Activated CD4-positive, alpha-beta T cell treated with anti-CD3 and anti-CD28 coated beads for 24 hours (primary cell): Measurements from ENCODE around the gene SYF2.
"Not testable (repeated sequence)": the region's sequence is repeated elsewhere in the genome, so short reads cannot be mapped to it uniquely, and the experiment has no call there.

ENCODE experiments used
- DNase-seq, 2 donors: peaks; one replicate each; pipeline ENCODE4 v3.0.0-alpha.2; 2020; ENCODE audit warnings: low read depth in 2 of 2

SYF2 gene

DNA sequence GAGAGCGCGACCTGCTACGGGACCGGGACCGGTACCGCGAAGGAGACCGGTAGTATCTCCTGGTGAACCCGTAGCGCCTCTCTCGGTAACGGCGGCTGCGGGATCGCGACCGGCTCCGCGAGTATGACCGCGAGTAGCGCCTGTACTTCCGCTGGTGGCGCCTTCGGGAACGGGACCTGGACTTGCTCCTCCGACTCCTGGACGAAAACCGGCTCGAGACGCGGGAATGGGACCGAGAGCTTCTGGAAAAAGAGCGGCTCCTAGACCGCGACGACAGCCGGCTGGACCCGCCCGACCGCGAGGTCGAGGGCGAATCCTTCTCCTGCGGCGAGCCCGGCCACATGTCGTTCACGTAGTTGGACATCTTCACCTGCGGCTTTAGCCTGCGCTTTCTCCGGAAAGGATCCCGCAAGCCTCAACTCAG lies 14.3 kb upstream of the SYF2 start:
- no peak for DNase-seq

DNA sequence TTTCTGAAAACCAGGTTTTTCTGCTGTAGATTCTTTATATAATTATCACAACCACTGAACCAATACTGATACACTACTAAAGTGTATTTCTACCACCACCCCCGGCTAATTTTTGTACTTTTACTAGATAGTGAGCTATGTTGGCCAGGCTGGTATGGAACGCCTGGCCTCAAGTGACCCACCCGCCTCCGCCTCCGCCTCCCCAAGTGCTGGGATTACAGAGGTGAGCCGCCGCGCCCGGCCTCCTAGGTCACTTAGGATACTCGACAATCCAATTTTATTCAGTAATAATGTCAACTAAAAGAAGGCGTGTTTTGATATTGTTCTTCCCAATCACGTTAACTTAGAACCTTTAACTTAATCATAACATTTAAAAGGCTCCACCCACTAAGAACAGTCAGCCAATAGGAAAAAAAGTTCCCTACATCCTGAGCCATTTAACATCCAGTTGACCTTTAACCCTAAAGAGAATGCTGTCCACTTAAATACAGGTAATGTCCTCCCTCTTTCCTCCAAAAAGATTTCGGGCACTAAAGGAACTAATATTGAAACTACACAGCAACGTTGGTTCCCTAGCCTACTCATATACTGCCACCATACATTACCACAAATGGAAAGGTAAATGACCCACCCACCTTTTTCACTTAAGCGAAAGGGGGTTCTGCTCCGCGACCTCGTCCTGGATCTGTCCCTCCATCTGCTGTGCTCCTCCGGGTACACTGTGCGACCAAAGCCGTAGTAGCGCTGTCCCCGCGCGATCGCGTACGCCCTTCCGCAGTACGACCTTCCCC lies 13.7 kb upstream of the SYF2 start:
- DNase-seq: no peak

DNA sequence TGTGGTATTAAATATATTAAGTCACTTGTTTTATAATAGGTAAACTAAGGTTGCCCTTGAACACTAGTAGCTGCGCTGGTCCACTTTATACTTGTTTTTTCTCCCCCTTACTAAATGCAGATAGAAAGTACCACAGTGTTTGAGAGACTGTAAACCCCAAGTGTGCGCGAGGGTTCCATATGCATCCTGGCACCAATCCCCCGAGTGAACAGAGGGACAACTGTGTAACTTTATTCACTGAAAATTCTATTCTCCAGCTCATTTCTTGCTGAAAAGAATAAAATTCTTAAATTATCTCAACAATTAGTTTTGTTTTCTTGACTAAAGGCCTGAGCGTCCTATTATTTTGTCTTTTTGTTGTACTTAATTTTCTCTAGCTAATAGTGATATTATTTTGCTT lies 13.1 kb upstream of the SYF2 start:
- DNase-seq: no peak

DNA sequence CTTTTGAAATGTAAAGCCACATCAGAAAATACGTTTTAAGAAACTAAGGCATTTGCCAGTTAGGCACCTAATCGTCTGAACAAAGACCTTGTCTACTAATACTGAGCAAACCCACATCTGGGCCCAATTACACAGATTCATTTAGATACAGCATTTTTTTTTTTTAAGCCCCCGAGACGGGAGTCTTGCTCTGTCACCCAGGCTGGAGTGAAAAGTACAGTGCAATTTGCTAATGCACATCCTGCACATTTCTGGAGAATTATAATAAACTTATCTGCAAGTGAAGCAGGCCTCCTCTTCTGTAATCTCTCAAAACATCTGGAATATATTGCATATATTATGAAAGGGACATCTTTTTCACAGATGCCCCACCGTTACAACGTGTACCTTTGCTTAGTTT lies 11.6 kb upstream of the SYF2 start:
- DNase-seq: no peak

DNA sequence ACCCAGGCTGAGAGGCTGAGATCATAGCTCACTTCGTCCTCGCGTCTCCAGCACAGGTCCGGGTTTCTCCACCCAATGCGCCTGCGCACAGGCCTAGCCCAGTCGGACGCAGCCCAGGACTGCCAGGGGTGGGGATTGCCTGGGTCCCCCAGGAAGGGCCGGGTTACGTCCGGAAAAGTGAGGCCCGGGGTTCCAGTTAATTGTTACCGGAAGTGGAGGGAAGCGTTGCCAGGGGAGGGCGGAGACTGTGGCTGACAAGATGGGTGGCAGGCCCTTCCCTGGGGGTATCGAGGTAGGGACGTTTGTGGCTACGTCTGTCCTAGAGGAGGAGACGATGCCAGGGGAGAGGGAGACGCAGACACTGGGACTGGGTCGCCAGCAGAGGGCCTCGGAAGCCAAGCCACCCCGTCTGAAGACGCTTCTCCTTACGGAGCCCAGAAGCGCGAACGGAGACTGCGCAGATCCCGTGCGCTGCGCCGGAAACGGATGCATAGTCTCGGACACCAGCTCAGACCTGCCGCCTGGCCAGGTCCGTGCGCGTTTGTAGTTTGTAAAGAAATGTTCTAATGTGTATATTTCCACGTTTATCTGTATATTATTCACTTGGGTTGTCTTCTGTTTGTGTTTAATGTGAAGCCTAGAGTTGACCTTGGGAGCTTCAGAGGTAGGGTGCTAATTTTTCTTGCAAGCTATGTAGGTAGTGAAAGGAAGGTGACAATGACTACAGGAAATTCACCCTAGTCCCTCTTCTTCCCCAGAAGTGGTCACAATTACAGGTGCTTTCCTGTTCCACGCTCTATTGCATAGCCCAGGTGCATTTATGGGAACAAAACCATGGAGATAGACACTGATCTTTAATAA lies 7.6 kb upstream of the SYF2 start:
- DNase-seq: peak; percentile 82 to 91

DNA sequence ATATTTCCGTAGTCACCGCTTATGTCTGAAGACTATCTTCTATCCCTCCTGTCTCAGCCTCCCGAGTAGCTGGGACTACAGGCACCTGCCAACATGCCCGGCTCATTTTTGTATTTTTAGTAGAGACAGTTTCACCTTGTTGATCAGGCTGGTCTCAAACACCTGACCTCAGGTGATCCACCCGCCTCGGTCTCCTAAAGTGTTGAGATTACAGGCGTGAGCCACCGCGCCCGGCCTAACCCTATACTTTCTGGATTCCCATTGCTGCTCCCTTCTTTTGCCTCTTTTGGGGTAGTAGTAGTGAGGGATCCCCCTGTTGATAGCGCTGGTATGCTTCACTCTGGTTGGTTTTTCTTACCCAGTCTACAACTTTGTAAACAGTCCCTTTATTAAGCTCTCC lies 5.7 kb upstream of the SYF2 start:
- no peak for DNase-seq

DNA sequence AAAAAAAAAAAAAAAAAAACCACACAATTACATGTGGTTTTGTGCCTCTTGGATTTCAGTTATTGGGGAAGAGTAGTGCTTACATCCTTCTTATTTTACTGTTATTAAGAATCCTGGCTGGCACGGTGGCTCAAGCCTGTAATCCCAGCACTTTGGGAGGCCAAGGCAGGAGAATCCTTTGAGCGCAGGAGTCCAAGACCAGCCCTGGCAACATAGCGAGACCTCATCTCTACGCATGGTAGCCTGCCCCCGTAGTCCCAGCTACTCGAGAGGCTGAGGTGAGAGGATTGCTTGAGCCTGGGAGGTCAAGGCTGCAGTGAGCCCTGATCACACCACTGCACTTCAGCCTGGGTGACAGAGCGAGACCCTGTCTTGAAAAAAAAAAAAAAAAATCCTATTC lies 4.0 kb upstream of the SYF2 start:
- DNase-seq: not testable (repeated sequence)

DNA sequence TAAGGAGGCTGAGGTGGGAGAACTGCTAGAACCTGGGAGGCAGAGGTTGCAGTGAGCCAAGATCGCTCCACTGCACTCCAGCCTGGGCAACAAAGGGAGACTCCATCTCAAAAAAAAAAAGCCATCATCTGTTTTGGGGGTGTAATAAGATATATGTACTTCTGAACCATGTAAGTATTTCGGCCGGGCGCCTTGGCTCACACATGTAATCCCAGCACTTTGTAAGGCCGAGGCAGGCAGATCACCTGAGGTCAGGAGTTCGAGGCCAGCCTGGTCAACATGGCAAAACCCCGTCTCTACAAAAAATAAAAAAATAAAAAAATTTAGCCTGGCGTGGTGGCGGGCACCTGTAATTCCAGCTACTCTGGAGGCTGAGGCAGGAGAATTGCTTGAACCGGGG lies 3.1 kb upstream of the SYF2 start:
- DNase-seq: not testable (repeated sequence)

DNA sequence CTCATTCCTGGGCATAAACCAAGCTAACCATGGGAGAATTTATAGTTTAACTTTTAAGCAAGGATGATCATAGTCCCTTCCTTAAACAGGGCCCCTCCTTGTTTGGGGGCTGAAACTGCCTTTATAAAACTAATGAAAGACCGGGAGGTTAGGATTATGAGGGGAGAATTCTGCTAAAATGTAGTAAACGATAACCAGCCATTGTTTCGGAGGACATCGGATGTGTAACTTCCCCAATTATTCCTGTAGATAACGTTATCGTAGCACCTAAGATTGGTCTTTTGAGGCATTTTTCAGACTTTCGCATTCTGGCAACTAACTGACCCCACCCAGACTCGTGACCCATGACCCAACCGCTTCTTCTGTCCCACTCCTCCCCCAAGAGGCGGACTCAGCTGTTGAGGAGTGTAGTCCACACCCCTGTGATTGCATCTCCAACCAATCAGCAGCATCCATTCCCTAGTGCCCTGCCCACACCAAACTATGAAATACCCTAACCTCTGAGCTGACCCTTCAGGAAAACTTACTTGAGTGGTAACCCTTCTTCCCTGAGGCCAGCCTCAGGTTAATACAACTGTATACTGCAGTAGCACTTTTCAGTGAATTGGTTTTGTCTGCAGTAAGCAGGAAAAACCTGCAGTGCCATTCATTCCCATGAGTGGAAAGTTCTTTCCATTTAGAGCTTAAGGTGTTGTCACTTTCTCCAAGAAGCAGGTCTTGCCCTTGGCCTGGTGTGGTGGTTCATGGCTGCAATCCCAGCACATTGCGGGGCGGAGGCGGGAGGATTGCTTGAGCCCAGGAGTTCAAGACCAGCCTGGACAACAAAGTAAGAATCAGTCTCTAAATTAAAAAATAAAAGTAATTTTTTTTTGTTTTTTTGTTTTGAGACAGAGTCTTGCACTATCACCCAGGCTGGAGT lies 823 bp upstream of the SYF2 start:
- DNase-seq: peak in 1 of 2 donors; percentile 45

DNA sequence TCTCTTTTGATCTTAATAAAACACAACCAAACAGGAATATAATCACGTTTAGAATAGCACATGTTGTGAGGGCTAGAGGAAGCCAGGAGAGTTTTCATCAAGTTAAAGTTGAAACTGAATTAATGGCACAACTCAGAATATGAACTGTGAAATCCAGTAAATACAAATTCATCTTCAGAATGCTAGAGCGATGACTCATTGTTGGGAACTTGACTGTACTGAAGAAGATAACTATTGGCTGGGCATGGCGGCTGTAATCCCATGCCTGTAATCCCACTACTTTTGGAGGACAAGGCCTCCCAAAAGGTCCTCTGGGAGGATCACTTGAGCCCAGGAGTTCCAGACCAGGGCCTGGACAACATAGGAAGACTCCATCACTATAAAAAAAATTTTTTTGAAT lies 8.8 kb downstream of the SYF2 start:
- no peak for DNase-seq

DNA sequence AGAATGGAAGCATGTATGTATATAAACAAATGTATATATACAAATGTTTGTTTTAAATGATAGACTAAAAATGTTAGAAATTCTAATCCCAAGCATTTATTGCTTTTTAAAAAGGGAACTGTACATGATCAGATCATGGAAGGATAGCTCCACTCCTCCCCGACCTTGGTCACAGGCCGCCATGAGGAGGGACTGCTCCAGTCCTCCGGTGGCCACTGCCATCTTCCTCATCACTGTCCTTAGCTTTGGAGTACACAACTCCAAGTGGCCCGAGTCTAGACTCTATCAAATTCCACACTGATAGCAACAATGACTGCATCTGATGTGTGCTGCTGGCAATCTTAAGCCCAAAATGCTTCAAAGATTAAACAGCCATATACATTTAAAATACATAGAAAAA lies 9.7 kb downstream of the SYF2 start:
- DNase-seq: no peak

DNA sequence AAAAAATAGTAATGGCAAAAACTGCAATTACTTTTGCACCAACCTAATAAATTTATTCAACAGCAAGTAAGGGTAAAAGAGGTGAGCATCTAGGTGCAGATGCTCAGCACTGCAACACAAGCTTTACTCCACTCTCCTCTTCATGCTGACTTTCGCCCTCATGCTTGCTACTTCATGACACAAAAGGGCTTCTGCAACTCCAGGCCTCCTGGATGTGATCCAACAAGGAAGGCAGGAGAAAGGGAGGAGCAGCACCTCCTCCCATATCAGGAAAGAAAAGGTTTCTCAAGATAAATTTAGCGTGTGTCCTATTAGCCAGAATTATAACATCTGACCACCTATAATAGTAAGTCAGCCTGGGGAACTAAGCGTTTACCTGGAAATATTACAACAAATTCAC lies 11.6 kb downstream of the SYF2 start:
- DNase-seq: no peak

DNA sequence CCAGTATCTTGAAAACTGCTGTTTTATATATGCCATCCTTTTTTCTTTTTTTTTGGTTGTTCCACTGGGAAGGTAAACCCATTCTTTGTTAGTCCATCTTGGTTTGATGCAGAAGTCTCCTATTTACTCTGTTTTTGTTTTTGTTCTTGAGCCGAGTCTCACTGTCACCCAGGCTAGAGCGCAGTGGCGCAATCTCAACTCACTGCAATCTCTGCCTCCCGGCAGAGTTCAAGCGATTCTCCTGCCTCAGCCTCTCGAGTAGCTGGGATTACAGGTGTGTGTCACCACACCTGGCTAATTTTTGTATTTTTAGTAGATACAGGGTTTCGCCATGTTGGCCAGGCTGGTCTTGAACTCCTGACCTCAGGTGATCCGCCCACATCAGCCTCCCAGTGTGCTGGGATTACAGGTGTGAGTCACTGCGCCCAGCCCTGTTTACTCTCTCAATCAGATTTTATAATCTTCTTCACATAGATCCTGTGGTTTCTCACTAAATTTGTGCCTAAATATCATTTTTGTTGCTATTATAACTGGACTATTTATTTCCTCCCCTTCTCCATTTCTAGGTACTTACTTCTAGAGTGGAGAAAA lies 12.5 kb downstream of the SYF2 start:
- no peak for DNase-seq

DNA sequence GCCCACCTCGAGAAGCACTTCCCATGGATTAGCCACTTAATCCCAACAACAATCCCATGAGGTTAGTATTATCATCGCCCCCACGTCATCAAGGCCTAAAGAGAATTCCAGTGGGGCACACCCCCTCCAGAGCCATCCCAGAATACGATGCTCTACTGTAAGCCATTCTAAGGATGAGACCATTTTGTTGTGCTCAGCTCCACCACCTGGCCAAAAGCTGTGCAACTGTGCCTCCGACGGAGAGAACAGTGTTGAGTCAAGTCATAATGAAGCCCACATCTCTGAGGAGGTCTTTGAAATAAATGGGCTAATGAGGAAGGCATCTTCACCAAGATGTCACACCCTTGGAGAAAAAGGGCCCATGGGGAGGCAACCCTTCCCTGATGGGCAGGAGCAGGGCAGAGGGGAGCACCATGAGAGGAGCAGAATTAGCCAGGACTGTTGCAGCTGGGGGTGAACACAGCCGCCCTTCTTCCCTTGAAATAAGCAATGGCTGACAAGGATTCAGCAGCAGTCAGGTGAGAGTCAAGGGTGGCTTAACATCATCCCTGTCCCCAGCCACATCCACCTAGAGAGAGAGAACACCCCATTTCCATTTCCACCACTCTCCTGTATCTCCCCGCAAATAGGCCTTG lies 14.6 kb downstream of the SYF2 start:
- no peak for DNase-seq

DNA sequence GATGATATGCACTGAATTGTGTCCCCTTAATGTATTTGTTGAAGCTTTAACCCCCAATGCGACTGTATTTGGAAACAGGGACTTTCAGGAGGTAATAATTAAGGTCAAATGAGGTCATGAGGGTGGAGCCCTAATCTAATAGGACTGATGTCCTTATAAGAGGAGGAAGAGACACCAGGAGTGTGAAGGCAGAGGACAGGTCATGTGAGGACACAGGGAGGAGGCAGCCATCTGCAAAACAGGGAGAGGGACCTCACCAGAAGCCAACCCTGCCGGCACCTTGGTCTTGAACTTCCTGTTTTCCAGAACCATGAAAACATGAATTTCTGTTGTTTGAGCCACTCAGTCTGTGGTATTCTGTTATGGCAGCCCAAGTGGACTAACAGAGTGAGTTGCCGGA lies 15.3 kb downstream of the SYF2 start:
- no peak for DNase-seq

DNA sequence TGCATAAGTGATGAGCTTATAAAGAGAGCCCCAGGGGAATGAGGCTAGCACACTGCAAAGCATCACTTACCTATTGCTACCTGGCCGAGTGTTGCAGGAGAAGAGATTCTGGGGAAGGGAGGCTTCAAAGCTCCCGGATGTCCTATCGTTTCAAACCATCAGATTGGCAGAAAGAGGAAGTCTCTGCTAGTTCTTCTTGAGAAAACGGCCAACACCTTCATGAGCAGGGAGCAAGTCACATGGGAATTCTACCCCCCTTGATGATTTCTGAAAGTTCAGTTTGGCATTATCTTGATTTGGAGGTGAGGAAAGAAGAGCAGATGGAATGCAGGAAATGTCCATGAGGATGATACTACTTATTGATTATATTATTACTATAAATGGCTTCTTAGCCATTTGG lies 16.2 kb downstream of the SYF2 start:
- no peak for DNase-seq

DNA sequence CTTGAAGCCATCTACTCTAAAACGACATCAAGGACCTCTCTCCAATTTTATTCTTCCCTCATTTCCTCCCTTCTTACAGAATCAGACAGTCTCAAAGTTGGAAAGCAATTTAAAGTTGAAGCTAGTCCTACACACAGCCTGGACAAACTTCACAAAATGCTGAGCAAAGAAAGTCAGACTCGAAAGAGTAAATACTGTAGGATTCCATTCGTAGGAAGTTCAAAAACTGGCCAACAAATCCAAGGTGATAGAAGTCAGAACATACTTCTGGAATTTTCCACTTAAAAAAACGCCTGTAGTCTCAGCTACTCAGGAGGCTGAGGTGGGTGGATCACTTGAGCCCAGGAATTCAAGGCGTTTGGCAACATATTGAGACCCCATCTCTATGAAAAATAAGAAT lies 19.6 kb downstream of the SYF2 start:
- DNase-seq: no peak

DNA sequence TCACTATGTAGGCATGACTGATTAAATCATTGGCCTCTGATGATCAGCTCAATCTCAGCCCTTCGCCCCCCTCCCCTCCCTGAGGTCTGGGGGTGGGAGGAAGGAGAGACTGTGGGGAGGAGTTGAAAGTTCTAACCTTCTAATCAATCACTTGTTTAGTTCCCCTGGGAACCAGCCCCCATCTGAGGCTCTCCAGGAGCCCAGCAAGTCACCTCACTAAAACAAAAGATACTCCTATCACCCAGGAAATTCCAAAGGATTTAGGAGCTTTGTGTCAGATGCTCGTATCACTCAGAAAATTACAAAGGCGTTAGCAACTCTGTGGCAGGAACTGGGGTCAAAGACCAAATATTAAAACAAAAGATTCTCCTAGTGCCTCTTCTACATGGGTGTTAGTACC lies 21.6 kb downstream of the SYF2 start:
- DNase-seq: no peak

DNA sequence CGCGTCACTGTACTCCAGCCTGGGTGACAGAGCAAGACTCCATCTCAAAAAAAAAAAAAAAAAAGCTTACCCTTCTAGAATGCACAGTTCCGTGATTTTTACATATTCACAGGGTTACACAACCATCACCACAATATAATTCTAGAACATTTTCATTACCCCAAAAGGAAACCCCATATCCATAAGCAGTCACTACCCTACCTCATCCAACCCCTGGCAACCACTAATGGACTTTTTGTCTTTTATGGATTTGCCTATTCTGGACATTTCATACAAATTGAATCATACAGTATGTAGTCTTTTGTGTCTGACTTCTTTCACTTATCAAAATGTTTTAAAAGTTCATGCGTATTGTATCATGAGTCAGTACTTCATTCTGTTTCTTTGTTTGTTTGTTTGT lies 22.8 kb downstream of the SYF2 start:
- DNase-seq: no peak

DNA sequence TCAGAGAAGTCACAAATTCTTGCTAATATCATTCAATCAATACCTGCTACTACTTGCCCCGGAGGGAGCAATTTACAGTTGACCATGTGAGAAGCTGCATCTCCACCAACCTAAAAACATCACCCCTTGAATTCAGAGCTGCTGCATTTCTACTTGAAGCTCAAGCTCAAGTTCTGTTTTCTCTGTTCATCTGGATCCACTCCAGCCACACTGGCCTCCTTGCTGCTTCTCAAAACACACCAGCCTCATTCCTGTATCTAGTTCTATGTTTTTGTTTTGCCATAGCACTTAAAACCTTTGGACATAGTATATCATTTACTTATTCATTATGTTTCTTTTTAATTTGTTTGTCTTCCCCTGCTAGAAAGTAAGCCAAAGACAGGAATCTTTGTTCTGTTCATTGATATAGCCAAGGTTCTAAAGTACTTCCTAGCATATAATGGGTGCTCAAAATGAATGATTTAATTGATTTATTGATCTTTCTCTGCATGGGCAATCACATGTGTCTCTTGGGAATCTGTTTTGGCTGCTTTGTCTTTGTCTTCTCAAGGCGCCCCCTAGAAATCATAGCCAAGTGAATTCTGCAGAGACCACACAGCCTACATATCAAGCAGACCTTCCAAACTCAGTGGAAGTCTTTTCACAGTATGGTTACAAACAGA lies 23.6 kb downstream of the SYF2 start:
- DNase-seq: no peak

DNA sequence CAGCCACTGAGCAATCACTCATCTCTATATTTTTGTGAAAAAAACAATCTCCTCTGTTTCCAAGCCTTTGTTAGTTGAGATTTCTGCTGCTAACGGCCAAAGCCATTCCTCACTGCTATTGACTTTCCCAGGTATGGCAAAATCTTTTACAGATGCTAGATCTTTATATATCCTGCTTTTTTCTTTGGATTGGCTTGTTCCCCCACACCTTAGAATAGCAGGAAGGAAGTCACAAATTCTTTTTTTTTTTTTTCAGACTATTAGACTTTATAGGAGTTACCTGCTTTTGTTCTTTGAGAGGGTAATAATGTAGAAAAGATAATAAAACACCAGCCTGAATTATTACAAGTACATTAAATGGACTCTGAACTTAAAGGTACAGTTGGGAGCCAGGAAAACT lies 24.2 kb downstream of the SYF2 start:
- DNase-seq: no peak
